Spleen (tissue), 11 donors: ENCODE data around the gene MYH7. TPM values are rescaled to one million over a fixed set of nuclear protein-coding genes. Genes with fewer than 3 reads are reported as not detected.
A peak's percentile ranks its signal among the peaks of the same experiment; 100 is the strongest.

Experiments used
- DNase-seq: peaks from one replicate; pipeline ENCODE4 v3.0.0-alpha.2; 2020
- H3K27ac ChIP-seq, 8 donors: fragments of 200-600 bp; sonication (generic) in 7 of 8; 1 replicate in 4 of 8; 2 replicates in 4 of 8; pipeline versions ENCODE4 v1.5.0 to v1.8.0; 2016 to 2021; ENCODE audit warnings: inconsistent platforms in 4 of 8, mild to moderate bottlenecking in 4 of 8, moderate library complexity in 1 of 8
- H3K27me3 ChIP-seq, 7 donors: fragments of 200-600 bp; sonication (generic) in 6 of 7; replicated peaks in 1 of 7; 1 replicate in 4 of 7; 2 replicates in 3 of 7; pipeline versions ENCODE4 v1.5.0 to v1.8.0; 2016 to 2021; ENCODE audit warnings: inconsistent platforms in 3 of 7, mild to moderate bottlenecking in 1 of 7
- H3K36me3 ChIP-seq, 6 donors: fragments of 200-600 bp; sonication (generic) in 5 of 6; 1 replicate in 4 of 6; 2 replicates in 2 of 6; pipeline versions ENCODE4 v1.5.0 to v1.8.0; 2016 to 2021; ENCODE audit warnings: inconsistent platforms in 2 of 6
- H3K4me1 ChIP-seq, 6 donors: fragments of 200-600 bp; sonication (generic) in 5 of 6; 1 replicate in 3 of 6; 2 replicates in 3 of 6; pipeline versions ENCODE4 v1.5.0 to v1.8.0; 2016 to 2021; ENCODE audit warnings: inconsistent platforms in 3 of 6
- H3K4me3 ChIP-seq, 8 donors: fragments of 200-600 bp; sonication (generic) in 7 of 8; 1 replicate in 4 of 8; 2 replicates in 4 of 8; pipeline versions ENCODE4 v1.5.0 to v1.8.0; 2016 to 2021; ENCODE audit warnings: inconsistent platforms in 4 of 8, mild to moderate bottlenecking in 4 of 8, moderate library complexity in 2 of 8
- H3K9me3 ChIP-seq, 8 donors: fragments of 200-600 bp; sonication (generic) in 7 of 8; 1 replicate in 4 of 8; 2 replicates in 4 of 8; pipeline versions ENCODE4 v1.5.0 to v1.8.0; 2016 to 2021; ENCODE audit warnings: inconsistent platforms in 4 of 8
- CTCF ChIP-seq, 11 experiments: fragments of 200-600 bp in 7 of 11; fragments of 450-650 bp in 4 of 11; sonication (generic) in 4 of 11; IDR thresholded peaks in 8 of 11; conservative IDR thresholded peaks in 3 of 11; 1 replicate in 7 of 11; 2 replicates in 4 of 11; pipeline versions ENCODE4 v1.4.0 to v1.8.0; 2016 to 2021; ENCODE audit warnings: antibody characterized with exemption in 11 of 11, inconsistent platforms in 4 of 11, mild to moderate bottlenecking in 1 of 11
- POLR2A ChIP-seq, 3 donors: fragments of 450-650 bp; IDR thresholded peaks; one replicate each; pipeline ENCODE4 v1.5.1; 2017; ENCODE audit warnings: antibody characterized with exemption in 3 of 3, mild to moderate bottlenecking in 1 of 3
- POLR2AphosphoS5 ChIP-seq, 3 donors: sonication (generic); formaldehyde crosslinking; IDR thresholded peaks; one replicate each; pipeline ENCODE4 v1.5.1; 2017; ENCODE audit warnings: antibody characterized with exemption in 3 of 3
- WGBS, 5 donors: extraction: QIAGEN DNeasy Blood & Tissue Kit in 3 of 5; methylation state at CpG; one replicate each; pipeline versions ENCODE4 v1.1.5 to v1.1.7; 2013 to 2018; 5-methylcytosine and 5-hydroxymethylcytosine counted together
- intact Hi-C: fragments of 100-400 bp; cut with DNase I; formaldehyde crosslinking; loops from one replicate; pipeline ENCODE4 v1.15.0; 2023; ENCODE audit warnings: low total_unique reads
- microRNA-seq, 3 donors: library from miRNA; unstranded; fragments of <30 nt; microRNA quantifications; one replicate each; pipeline versions ENCODE4 to v1.1.0, GENCODE V29; 2019 to 2020
- polyA plus RNA-seq, 3 donors: library from polyadenylated mRNA; stranded (reverse); fragments of 200-250 nt; gene quantifications; one replicate each; pipeline ENCODE4 v1.2.1, GENCODE V29; 2013
- small RNA-seq, 4 donors: library from RNA; depleted of rRNA; stranded (forward); fragments of <200 nt; gene quantifications; one replicate each; pipeline ENCODE3, GENCODE V24; 2016
- total RNA-seq, 7 donors: library from RNA; depleted of rRNA in 3 of 7; stranded (reverse); fragments of >200 nt in 3 of 7; fragmentation: NEBNext Ultra II Directional in 4 of 7; extraction: Animal tissue kit (Norgen Biotek cat#: 25700) in 4 of 7; gene quantifications; one replicate each; pipeline versions ENCODE4 v1.1.0 to v1.2.1, GENCODE V29; 2016 to 2021
- donor health status: healthy with polysubstance abuse.
- donor health status: DM: no; HTN: no; CAD: no; lungs with moderate emphysema.
- donor health status: DM: no; HTN: no; CAD: no.
- donor health status: Bipolar disorder and iron deficiency.
- donor health status: healthy.
- donor health status: DM: no; HTN: no; CAD: no.
- donor health status: DM: yes; HTN: yes; CAD: no.

Gene MYH7
- total and polyA plus RNA-seq, 10 donors = 0.06 to 0.65 (median 0.11) TPM; not detected in 6

DNA sequence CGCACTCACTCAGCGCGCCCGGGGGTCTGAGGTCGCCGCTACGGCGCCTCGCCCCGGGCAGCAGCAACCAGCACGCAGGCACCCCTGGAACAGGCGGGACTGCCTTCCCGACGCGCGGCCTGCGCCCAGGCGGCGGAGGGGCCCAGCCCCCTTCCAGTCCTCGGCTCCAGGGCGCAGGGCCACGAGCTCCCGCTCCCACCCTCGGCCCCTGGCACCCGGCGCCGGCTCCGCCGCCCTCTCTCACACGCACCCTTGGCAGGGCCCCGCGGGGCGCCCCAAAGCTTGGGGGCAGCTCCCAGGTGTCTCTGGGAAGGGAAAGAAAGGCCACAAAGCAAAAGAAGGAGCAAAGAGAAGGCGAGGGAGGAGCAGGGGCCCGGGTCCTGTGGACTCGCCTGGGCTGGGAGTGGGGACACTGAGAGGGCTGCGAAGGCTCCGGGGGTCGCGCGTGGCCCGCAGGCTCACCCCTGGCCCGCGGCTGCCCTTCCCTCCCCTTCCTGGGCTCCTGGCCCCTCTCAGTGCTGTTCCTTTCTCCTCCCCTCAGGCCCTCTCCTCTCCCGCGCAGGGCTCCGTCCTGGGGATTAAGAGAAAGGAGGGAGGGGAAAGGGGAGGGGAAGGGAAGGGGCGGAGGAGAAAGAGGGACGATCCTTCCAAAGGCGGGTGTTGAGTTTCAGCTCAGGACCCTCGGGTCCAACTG lies 69.6 kb downstream of the MYH7 start:
- Histone ChIP-seq H3K4me3 (peak overlapping the region; percentile 4 to 60 (median 30)), H3K9me3 (no peaks in the 10 kb centered on the region), H3K4me1 (peaks cover 0 to 16% (median 11%) of the 10 kb centered on the region in 6 donors), H3K27ac (peak overlapping the region in 7 of 8 donors; percentile 72 to 82 (median 76)), H3K27me3 (peaks cover 0 to 71% (median 26%) of the 10 kb centered on the region in 7 donors), H3K36me3 (no peaks in the 10 kb centered on the region)
- peak; percentile 62 for DNase-seq
- 6 to 10% (median 9%) methylated on average over 40 to 51 of the region's 51 CpGs for WGBS, 5 donors
- intact Hi-C loops = no loop called here
- TF ChIP-seq POLR2A (IDR thresholded peaks at IDR 0.05) = no peak
- TF ChIP-seq POLR2AphosphoS5 (IDR thresholded peaks at IDR 0.05) = peak in 2 of 3 donors; percentile 50 to 63
- no peak for TF ChIP-seq CTCF (IDR thresholded peaks at IDR 0.05 in 8 of 11, conservative IDR thresholded peaks at IDR 0.05 in 3 of 11)

DNA sequence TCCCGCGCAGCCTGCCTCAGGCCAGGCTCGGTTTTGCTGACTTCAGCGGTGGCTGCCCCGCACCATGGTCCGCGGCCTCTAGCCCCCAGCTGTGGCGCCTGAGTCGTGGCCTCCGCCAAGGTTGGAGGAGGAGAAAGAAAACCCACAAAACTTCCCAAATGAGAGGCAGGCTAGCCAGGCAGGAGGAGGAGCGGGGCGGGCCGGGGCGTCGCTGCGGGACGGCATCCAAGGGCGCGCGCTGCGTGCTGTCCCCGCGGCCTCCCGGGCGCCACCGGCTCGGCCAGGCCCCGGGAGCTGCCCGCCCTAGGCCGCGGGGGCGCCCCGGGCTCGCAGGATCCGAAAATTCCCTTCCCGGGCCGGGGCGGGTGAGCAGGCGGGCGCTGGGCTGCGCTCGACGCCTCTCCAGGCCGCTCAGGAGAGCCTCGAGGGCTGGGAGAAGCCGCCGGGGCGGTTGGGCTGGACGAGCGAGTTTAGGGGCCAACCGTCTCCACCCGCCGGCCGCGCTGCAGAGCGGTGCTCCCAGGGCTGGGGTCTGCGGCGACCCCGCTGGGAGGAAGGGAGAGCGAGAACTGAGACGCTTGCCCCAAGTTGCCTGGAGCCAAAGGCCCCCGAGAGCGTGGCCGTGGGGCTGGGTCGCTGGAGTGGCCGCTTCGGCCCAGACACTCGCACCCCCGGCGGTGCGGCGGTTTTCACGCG lies 70.3 kb downstream of the MYH7 start, which contains the start of gene EFS:
TSS of gene EFS (minus strand) at position 137 of the 696 bp plus-strand sequence. CDS start 147 bp downstream, outside the sequence.
- peak within 1 kb of the TSS; percentile 13 to 82 (median 76) for H3K27ac ChIP-seq
- H3K4me1 ChIP-seq = peaks cover 0 to 16% (median 11%) of the 10 kb centered on the region in 6 donors
- H3K27me3 ChIP-seq = peaks cover 0 to 64% (median 26%) of the 10 kb centered on the region in 7 donors
- peak; percentile 61 for DNase-seq
- H3K4me3 ChIP-seq = peak within 1 kb of the TSS; percentile 4 to 60 (median 30)
- no peaks in the 10 kb centered on the region for H3K36me3 ChIP-seq
- TF ChIP-seq POLR2A (IDR thresholded peaks at IDR 0.05) = no peak
- TF ChIP-seq POLR2AphosphoS5 (IDR thresholded peaks at IDR 0.05) = peak in 1 of 3 donors; percentile 24
- no peaks in the 10 kb centered on the region for H3K9me3 ChIP-seq
- WGBS, 5 donors = 2 to 6% (median 4%) methylated on average over 28 to 74 of the region's 74 CpGs
- intact Hi-C loops = no loop called here

- Histone ChIP-seq H3K27ac (peak overlapping the region; percentile 13 to 82 (median 76)), H3K36me3 (no peaks in the 10 kb centered on the region), H3K27me3 (peaks cover 0 to 64% (median 26%) of the 10 kb centered on the region in 7 donors), H3K4me3 (peak overlapping the region in 5 of 8 donors; percentile 29 to 60 (median 33)), H3K9me3 (no peaks in the 10 kb centered on the region), H3K4me1 (peaks cover 0 to 16% (median 11%) of the 10 kb centered on the region in 6 donors)
- DNase-seq = peak; percentile 45
- 23 to 34% (median 30%) methylated on average over 21 of the region's 21 CpGs for WGBS, 5 donors
- TF ChIP-seq CTCF (IDR thresholded peaks at IDR 0.05 in 8 of 11, conservative IDR thresholded peaks at IDR 0.05 in 3 of 11) = no peak
- TF ChIP-seq POLR2AphosphoS5 (IDR thresholded peaks at IDR 0.05) = peak in 1 of 3 donors; percentile 40
- intact Hi-C loops = no loop called here
Observed at GRCh38 chr14:23364164-23365035, 71.1 kb downstream of the MYH7 start.

Small RNA genes within 50 kb of the gene (microRNA-seq; reads per million reads assigned to microRNA genes)
- gene MIR208A (0 to 0.36 (median 0) reads per million in 3 donors), gene MIR208B (0.28 to 0.36 (median 0.35) reads per million in 3 donors)

Small RNA genes within 50 kb of the gene (small RNA-seq; reads per million reads assigned to genes)
- gene MIR208A (0 reads per million in 4 donors), gene MIR208B (0 reads per million in 4 donors)

Other genes with a start within 250 kb of the MYH7 start
- not detected for gene RNF212B, start 197.7 kb downstream of the MYH7 start, total RNA-seq
- not detected for gene RNF212B, start 197.7 kb downstream of the MYH7 start, polyA plus RNA-seq
- gene HOMEZ, start 149.5 kb downstream of the MYH7 start, total RNA-seq = 10 to 100 TPM in 2 of 7 donors, 1 to 10 TPM in 5; 7.3 to 13.0 (median 9.1) TPM
- 1 to 10 TPM; 3.1 to 5.4 (median 5.0) TPM for gene HOMEZ, start 149.5 kb downstream of the MYH7 start, polyA plus RNA-seq
- 10 to 100 TPM; 18.6 to 31.7 (median 20.8) TPM for gene PPP1R3E, start 132.8 kb downstream of the MYH7 start, total RNA-seq
- 10 to 100 TPM; 22.1 to 36.7 (median 30.3) TPM for gene PPP1R3E, start 132.8 kb downstream of the MYH7 start, polyA plus RNA-seq
- gene BCL2L2, start 128.8 kb downstream of the MYH7 start, total RNA-seq = 10 to 100 TPM; 16.7 to 34.6 (median 24.9) TPM
- 10 to 100 TPM in 1 of 3 donors, 1 to 10 TPM in 2; 5.4 to 19.2 (median 7.5) TPM for gene BCL2L2, start 128.8 kb downstream of the MYH7 start, polyA plus RNA-seq
- gene PABPN1, start 114.2 kb downstream of the MYH7 start, total RNA-seq = 100 to 1,000 TPM in 4 of 7 donors, 10 to 100 TPM in 3; 52.1 to 152 (median 132) TPM
- 100 to 1,000 TPM; 118 to 146 (median 132) TPM for gene PABPN1, start 114.2 kb downstream of the MYH7 start, polyA plus RNA-seq
- gene SLC22A17, start 82.8 kb downstream of the MYH7 start, total RNA-seq = 10 to 100 TPM in 2 of 7 donors, 1 to 10 TPM in 5; 7.1 to 13.7 (median 8.3) TPM
- gene SLC22A17, start 82.8 kb downstream of the MYH7 start, polyA plus RNA-seq = 1 to 10 TPM; 5.1 to 7.1 (median 6.3) TPM
- gene EFS, start 70.5 kb downstream of the MYH7 start, total RNA-seq = 1 to 10 TPM; 2.6 to 6.7 (median 4.4) TPM
- 1 to 10 TPM; 1.8 to 4.3 (median 2.7) TPM for gene EFS, start 70.5 kb downstream of the MYH7 start, polyA plus RNA-seq
- not detected for gene IL25, start 62.9 kb downstream of the MYH7 start, total RNA-seq
- gene IL25, start 62.9 kb downstream of the MYH7 start, polyA plus RNA-seq = not detected
- 10 to 100 TPM in 1 of 7 donors, 1 to 10 TPM in 6; 2.1 to 13.0 (median 4.3) TPM for gene CMTM5, start 58.6 kb downstream of the MYH7 start, total RNA-seq
- gene CMTM5, start 58.6 kb downstream of the MYH7 start, polyA plus RNA-seq = 1 to 10 TPM; 1.3 to 4.1 (median 2.7) TPM
- under 1 TPM in 1 of 7 donors, not detected in 6; 0.82 TPM for gene MYH6, start 27.4 kb downstream of the MYH7 start, total RNA-seq
- gene MYH6, start 27.4 kb downstream of the MYH7 start, polyA plus RNA-seq = under 1 TPM; 0.35 to 0.44 (median 0.37) TPM
- 10 to 100 TPM; 32.7 to 62.7 (median 40.0) TPM for gene NGDN, start 34.0 kb upstream of the MYH7 start, total RNA-seq
- gene NGDN, start 34.0 kb upstream of the MYH7 start, polyA plus RNA-seq = 10 to 100 TPM; 39.6 to 48.5 (median 40.6) TPM
- gene ZFHX2, start 116.1 kb upstream of the MYH7 start, total RNA-seq = 1 to 10 TPM in 5 of 7 donors, under 1 TPM in 2; 0.42 to 2.9 (median 1.5) TPM
- under 1 TPM; 0.09 to 0.35 (median 0.11) TPM for gene ZFHX2, start 116.1 kb upstream of the MYH7 start, polyA plus RNA-seq
- gene THTPA, start 120.6 kb upstream of the MYH7 start, total RNA-seq = 10 to 100 TPM; 16.8 to 25.4 (median 18.6) TPM
- 10 to 100 TPM in 1 of 3 donors, 1 to 10 TPM in 2; 4.5 to 14.2 (median 8.9) TPM for gene THTPA, start 120.6 kb upstream of the MYH7 start, polyA plus RNA-seq
- gene AP1G2, start 132.1 kb upstream of the MYH7 start, total RNA-seq = 100 to 1,000 TPM; 139 to 261 (median 193) TPM
- gene AP1G2, start 132.1 kb upstream of the MYH7 start, polyA plus RNA-seq = 100 to 1,000 TPM; 126 to 267 (median 176) TPM
- gene JPH4, start 143.1 kb upstream of the MYH7 start, total RNA-seq = 10 to 100 TPM in 2 of 7 donors, 1 to 10 TPM in 5; 1.2 to 17.3 (median 5.8) TPM
- gene JPH4, start 143.1 kb upstream of the MYH7 start, polyA plus RNA-seq = under 1 TPM; 0.70 to 0.93 (median 0.93) TPM
- 10 to 100 TPM in 6 of 7 donors, 1 to 10 TPM in 1; 3.3 to 30.6 (median 14.5) TPM for gene DHRS2, start 200.7 kb upstream of the MYH7 start, total RNA-seq
- 10 to 100 TPM in 2 of 3 donors, 1 to 10 TPM in 1; 8.3 to 17.1 (median 13.7) TPM for gene DHRS2, start 200.7 kb upstream of the MYH7 start, polyA plus RNA-seq